GM21576 (cell line): ENCODE results near the gene ARF5.

Experiments used
- ATAC-seq: cut with Tn5 transposase; IDR thresholded peaks from one replicate; pipeline ENCODE4 v1.9.1; 2021; ENCODE audit warnings: mild to moderate bottlenecking, moderate library complexity; ENCODE audit not compliant: unreplicated experiment

Gene ARF5

DNA sequence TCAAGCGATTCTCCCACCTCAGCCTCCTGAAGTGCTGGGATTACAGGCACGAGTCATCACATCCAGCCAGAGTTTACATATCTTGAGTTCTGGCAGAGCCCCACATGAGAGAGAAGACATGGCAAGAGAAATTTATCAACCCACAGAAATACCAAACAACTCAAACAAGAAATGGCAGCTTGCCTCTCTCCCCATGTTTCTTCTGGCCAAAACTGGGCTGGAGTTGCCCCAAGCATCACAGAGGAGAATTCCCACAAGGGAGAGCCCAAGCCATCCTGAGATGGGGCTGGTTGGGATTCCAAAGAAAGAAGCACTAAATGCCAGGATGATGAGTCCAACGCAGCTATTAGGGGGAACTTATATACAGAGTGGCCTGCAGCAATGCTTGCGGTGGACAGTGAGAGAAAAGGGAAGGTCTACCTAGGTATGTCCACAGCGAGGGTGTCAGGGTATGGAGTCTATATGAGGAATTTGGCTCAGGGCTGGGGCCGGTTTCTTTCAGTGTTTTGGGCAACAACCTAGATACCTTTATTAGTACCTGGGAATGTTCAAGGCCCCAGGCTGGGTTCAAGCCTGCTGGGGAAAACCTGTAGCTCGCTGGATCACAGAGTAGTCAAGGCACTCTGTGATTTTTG lies 44.2 kb downstream of the ARF5 start:
- ATAC-seq = no peak

DNA sequence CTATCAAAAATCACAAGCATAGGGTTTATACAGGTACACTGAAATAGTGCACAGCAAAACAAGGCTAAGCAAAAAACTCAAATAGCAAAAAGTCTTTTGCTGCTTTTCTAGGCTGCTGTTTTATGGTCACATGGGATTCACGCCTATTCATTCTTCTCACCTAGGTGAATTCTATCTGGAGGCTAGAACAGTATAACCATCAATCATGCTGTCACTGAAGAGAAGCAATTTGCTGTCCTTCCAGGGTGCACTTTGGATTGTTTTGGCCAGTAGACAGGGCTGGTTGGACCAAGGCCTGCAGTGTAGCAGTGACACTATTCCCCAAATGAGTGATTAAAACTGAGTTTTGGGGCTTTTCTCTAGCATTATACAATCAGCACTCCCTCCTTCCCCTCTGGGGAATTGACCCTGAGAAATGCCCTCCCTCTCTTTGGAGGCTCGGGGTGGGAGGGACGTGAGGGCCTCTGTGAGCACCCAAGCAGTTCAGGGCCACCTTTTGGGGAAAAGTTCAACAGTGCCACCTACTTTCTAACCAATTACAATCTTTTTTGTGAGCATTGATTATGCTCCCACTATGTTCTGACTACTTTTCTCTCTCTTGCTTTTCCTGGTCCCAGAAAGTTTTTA lies 47.6 kb downstream of the ARF5 start:
- no peak for ATAC-seq

DNA sequence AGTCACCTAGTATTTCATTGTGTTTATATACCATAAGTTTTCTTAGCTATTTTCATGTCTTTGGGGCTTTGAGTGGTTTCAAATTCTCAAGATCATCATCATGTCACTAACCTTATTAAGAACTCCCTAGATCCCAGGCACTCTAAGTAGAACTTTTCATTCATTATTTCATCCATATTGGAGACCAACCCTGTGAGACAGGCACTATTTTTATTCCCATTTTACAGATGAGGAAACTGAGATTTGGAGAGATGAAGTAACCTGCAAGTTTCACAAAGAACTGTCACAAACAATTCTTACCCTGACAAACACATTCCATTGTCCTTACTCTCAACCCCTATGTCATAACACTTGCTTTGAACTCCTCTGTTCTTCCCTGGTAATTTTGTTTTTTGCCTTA lies 50.0 kb downstream of the ARF5 start:
- no peak for ATAC-seq
